H1 (cell line): ENCODE results near the gene ZNF837. TPM values are rescaled to one million over a fixed set of nuclear protein-coding genes. Genes with fewer than 3 reads are reported as not detected.

ENCODE experiments used
- CTCF ChIA-PET: fragments of 300-600 bp; sonication (Branson Sonifier 250); formaldehyde crosslinking; loops from one replicate; lab custom pipeline; 2021; ENCODE audit not compliant: partially characterized antibody; lab: Charles Lee
- POLR2A ChIA-PET: fragments of 300-600 bp; sonication (Branson Sonifier 250); formaldehyde crosslinking; loops from one replicate; lab custom pipeline; 2021; ENCODE audit warnings: inconsistent platforms; ENCODE audit not compliant: partially characterized antibody; lab: Charles Lee
- DNase-seq, 2 experiments: peaks; one replicate each; pipeline versions ENCODE4 v3.0.0 to v3.0.0-alpha.2; 2010 to 2022; ENCODE audit warnings: low spot score in 2 of 2, low read depth in 1 of 2, mixed read lengths in 1 of 2
- FAIRE-seq: peaks from 2 replicates; lab custom pipeline; 2011; peaks lifted over from hg19 to GRCh38; lab: Jason Lieb, UNC
- H2AFZ ChIP-seq: 2 replicates; pipeline ENCODE4 v1.8.1; 2012; ENCODE audit warnings: low read length, inconsistent platforms
- H2AK5ac ChIP-seq: 2 replicates; pipeline ENCODE4 v1.6.1; 2013; ENCODE audit warnings: low read depth, low read length
- H2BK120ac ChIP-seq: replicated peaks from 2 replicates; pipeline ENCODE3; 2013; ENCODE audit warnings: low read depth, low read length, inconsistent platforms
- H2BK12ac ChIP-seq: 2 replicates; pipeline ENCODE4 v1.6.1; 2013; ENCODE audit warnings: low read depth, low read length
- H2BK15ac ChIP-seq: 2 replicates; pipeline ENCODE4 v1.6.1; 2013; ENCODE audit warnings: low read length
- H2BK20ac ChIP-seq: 2 replicates; pipeline ENCODE4 v1.6.1; 2013; ENCODE audit warnings: low read length
- H2BK5ac ChIP-seq: 2 replicates; pipeline ENCODE4 v1.6.1; 2013; ENCODE audit warnings: low read depth, low read length
- H3K14ac ChIP-seq: 2 replicates; pipeline ENCODE4 v1.6.1; 2013; ENCODE audit warnings: inconsistent platforms; ENCODE audit not compliant: insufficient read length
- H3K18ac ChIP-seq: 2 replicates; pipeline ENCODE4 v1.6.1; 2013; ENCODE audit warnings: low read length; ENCODE audit errors: extremely low read depth
- H3K23ac ChIP-seq: 2 replicates; pipeline ENCODE4 v1.6.1; 2013; ENCODE audit warnings: inconsistent platforms; ENCODE audit not compliant: insufficient read length
- H3K23me2 ChIP-seq: 2 replicates; pipeline ENCODE4 v1.6.1; 2013; ENCODE audit warnings: low read depth, low read length
- H3K27ac ChIP-seq: 2 replicates; pipeline ENCODE4 v1.6.1; 2011; ENCODE audit warnings: low read depth, low read length, inconsistent platforms
- H3K27me3 ChIP-seq, 4 experiments: replicated peaks in 1 of 4; 1 replicate in 1 of 4; 2 replicates in 3 of 4; pipeline versions ENCODE4 v1.6.1 to v1.8.1; 2011 to 2013; ENCODE audit warnings: low read length in 3 of 4, mild to moderate bottlenecking in 3 of 4, inconsistent platforms in 2 of 4, mixed read lengths in 2 of 4, moderate library complexity in 1 of 4; ENCODE audit not compliant: control insufficient read depth in 3 of 4, insufficient read depth in 3 of 4; ENCODE audit errors: extremely low read depth in 1 of 4
- H3K36me3 ChIP-seq, 4 experiments: 2 replicates each; pipeline versions ENCODE4 v1.6.1 to v1.8.1; 2011 to 2013; ENCODE audit warnings: mild to moderate bottlenecking in 4 of 4, low read length in 3 of 4, moderate library complexity in 2 of 4, control low read depth in 1 of 4, inconsistent platforms in 1 of 4; ENCODE audit not compliant: insufficient read depth in 4 of 4, control insufficient read depth in 2 of 4
- H3K4ac ChIP-seq: replicated peaks from 2 replicates; pipeline ENCODE3; 2013; ENCODE audit warnings: low read length, low read depth, mixed read lengths, inconsistent platforms; ENCODE audit not compliant: insufficient read length
- H3K4me1 ChIP-seq, 4 experiments: replicated peaks in 1 of 4; 1 replicate in 1 of 4; 2 replicates in 3 of 4; pipeline versions ENCODE4 v1.6.1 to v1.8.1; 2011 to 2013; ENCODE audit warnings: low read length in 3 of 4, inconsistent platforms in 2 of 4, mixed read lengths in 1 of 4; ENCODE audit not compliant: insufficient read depth in 4 of 4, control insufficient read depth in 3 of 4
- H3K4me2 ChIP-seq, 2 experiments: 2 replicates each; pipeline versions ENCODE4 v1.6.1 to v1.8.1; 2011 to 2013; ENCODE audit warnings: low read depth in 2 of 2, low read length in 2 of 2, control low read depth in 1 of 2, inconsistent platforms in 1 of 2, mild to moderate bottlenecking in 1 of 2; ENCODE audit not compliant: insufficient read depth in 1 of 2
- H3K4me3 ChIP-seq, 4 experiments: fragments of 200-600, 300-600 bp in 1 of 4; sonication (generic), shearing (Covaris generic), sonication (Bioruptor Twin) in 1 of 4; 2 replicates each; pipeline versions ENCODE4 v1.5.1 to v1.8.1; 2011 to 2016; ENCODE audit warnings: low read length in 4 of 4, low read depth in 3 of 4, control low read depth in 2 of 4, inconsistent platforms in 2 of 4, mild to moderate bottlenecking in 2 of 4, mixed read lengths in 1 of 4, moderate library complexity in 1 of 4; ENCODE audit not compliant: insufficient read depth in 2 of 4; ENCODE audit errors: extremely low read depth in 1 of 4
- H3K56ac ChIP-seq: replicated peaks from 2 replicates; pipeline ENCODE3; 2013; ENCODE audit warnings: low read depth, mild to moderate bottlenecking, mixed read lengths, low read length, inconsistent platforms; ENCODE audit not compliant: insufficient read length
- H3K79me1 ChIP-seq: 2 replicates; pipeline ENCODE4 v1.6.1; 2013; ENCODE audit warnings: low read depth, low read length, control low read depth
- H3K79me2 ChIP-seq, 2 experiments: 2 replicates each; pipeline versions ENCODE4 v1.6.1 to v1.8.1; 2012 to 2013; ENCODE audit warnings: low read length in 2 of 2, mild to moderate bottlenecking in 2 of 2, inconsistent platforms in 1 of 2; ENCODE audit not compliant: insufficient read depth in 2 of 2, control insufficient read depth in 1 of 2
- H3K9ac ChIP-seq, 4 experiments: replicated peaks in 1 of 4; 1 replicate in 1 of 4; 2 replicates in 3 of 4; pipeline versions ENCODE4 v1.6.1 to v1.8.1; 2011 to 2013; ENCODE audit warnings: low read depth in 3 of 4, low read length in 3 of 4, control low read depth in 2 of 4, mild to moderate bottlenecking in 2 of 4, moderate library complexity in 2 of 4, inconsistent platforms in 1 of 4; ENCODE audit errors: extremely low read depth in 1 of 4
- H3K9me3 ChIP-seq, 2 experiments: 2 replicates each; pipeline versions ENCODE4 v1.6.1 to v1.8.1; 2012 to 2013; ENCODE audit warnings: mild to moderate bottlenecking in 2 of 2, moderate library complexity in 2 of 2, control low read depth in 1 of 2, inconsistent platforms in 1 of 2, low read depth in 1 of 2, low read length in 1 of 2, mixed read lengths in 1 of 2; ENCODE audit not compliant: insufficient read depth in 2 of 2
- H4K20me1 ChIP-seq, 2 experiments: replicated peaks in 1 of 2; 2 replicates each; pipeline versions ENCODE3 to v1.8.1; 2011 to 2013; ENCODE audit warnings: inconsistent platforms in 2 of 2, low read length in 2 of 2, mild to moderate bottlenecking in 1 of 2; ENCODE audit not compliant: insufficient read depth in 2 of 2, control insufficient read depth in 1 of 2
- H4K5ac ChIP-seq: 2 replicates; pipeline ENCODE4 v1.6.1; 2013; ENCODE audit warnings: low read length, low read depth, mixed read lengths, inconsistent platforms; ENCODE audit not compliant: insufficient read length
- H4K8ac ChIP-seq: 2 replicates; pipeline ENCODE4 v1.8.0; 2013; ENCODE audit warnings: mild to moderate bottlenecking, moderate library complexity, low read length, inconsistent platforms; ENCODE audit not compliant: insufficient read depth; ENCODE audit errors: extremely low read depth
- H4K91ac ChIP-seq: replicated peaks from 2 replicates; pipeline ENCODE3; 2013; ENCODE audit warnings: low read length, mixed read lengths, inconsistent platforms; ENCODE audit not compliant: insufficient read length
- CHD1 ChIP-seq: IDR thresholded peaks from 2 replicates; pipeline ENCODE4 v1.6.1; 2012; ENCODE audit warnings: low read depth, low read length, improper control_type of control experiment
- KDM4A ChIP-seq: IDR thresholded peaks from one replicate; pipeline ENCODE4 v1.7.1; 2012; ENCODE audit warnings: low read depth, mild to moderate bottlenecking, moderate library complexity, low read length, inconsistent platforms; ENCODE audit not compliant: severe bottlenecking
- MAFK ChIP-seq: IDR thresholded peaks from 2 replicates; pipeline ENCODE4 v1.6.1; 2012; ENCODE audit warnings: low read depth, mild to moderate bottlenecking, improper control_type of control experiment, low read length
- MAX ChIP-seq: IDR thresholded peaks from 2 replicates; pipeline ENCODE4 v1.6.1; 2012; ENCODE audit warnings: inconsistent platforms
- NRF1 ChIP-seq: IDR thresholded peaks from 2 replicates; pipeline ENCODE4 v1.6.1; 2011; ENCODE audit warnings: mild to moderate bottlenecking, low read depth, low read length, improper control_type of control experiment
- POLR2AphosphoS5 ChIP-seq: IDR thresholded peaks from 2 replicates; pipeline ENCODE4 v1.6.1; 2011; ENCODE audit warnings: low read depth, low read length
- RBBP5 ChIP-seq: IDR thresholded peaks from 2 replicates; pipeline ENCODE4 v1.7.1; 2012; ENCODE audit warnings: low read depth, mild to moderate bottlenecking, inconsistent platforms, low read length, moderate library complexity, borderline replicate concordance
- RNF2 ChIP-seq: fragments of 200-900, 300-1000 bp; sonication (generic); IDR thresholded peaks from 2 replicates; pipeline ENCODE4 v1.7.1; 2016; ENCODE audit warnings: borderline replicate concordance, low read depth, mild to moderate bottlenecking, antibody characterized with exemption, low read length; ENCODE audit not compliant: poor library complexity, severe bottlenecking; ENCODE audit errors: missing control alignments
- RXRA ChIP-seq: IDR thresholded peaks from 2 replicates; pipeline ENCODE4 v1.6.1; 2011; ENCODE audit warnings: low read depth, mild to moderate bottlenecking, low read length, moderate library complexity; ENCODE audit not compliant: insufficient read depth
- SUZ12 ChIP-seq: fragments of 200-600 bp; sonication (generic); IDR thresholded peaks from 2 replicates; pipeline ENCODE4 v1.6.1; 2012; ENCODE audit warnings: mild to moderate bottlenecking, inconsistent platforms, low read length, moderate library complexity, mixed read lengths
- TBP ChIP-seq: IDR thresholded peaks from 2 replicates; pipeline ENCODE4 v1.6.1; 2011; ENCODE audit warnings: low read depth, low read length, improper control_type of control experiment
- WGBS, 2 experiments: shearing (Covaris generic) in 1 of 2; methylation state at CpG; one replicate each; pipeline versions ENCODE4 v1.1.6 to v1.1.7; 2013 to 2015; ENCODE audit warnings: low lambda C conversion rate in 2 of 2, mixed read lengths in 2 of 2, inconsistent platforms in 1 of 2, low coverage in 1 of 2, missing lambda C conversion rate in 1 of 2; ENCODE audit not compliant: insufficient replicate concordance in 2 of 2, insufficient coverage in 1 of 2, insufficient read length in 1 of 2; ENCODE audit errors: extremely low coverage in 1 of 2, missing lambda C conversion rate in 1 of 2; 5-methylcytosine and 5-hydroxymethylcytosine counted together
- polyA plus RNA-seq, 7 experiments: library from polyadenylated mRNA; depleted of rRNA in 3 of 7; stranded (reverse) in 5 of 7; unstranded in 2 of 7; fragments of >200 nt in 5 of 7; fragments of 200-250 nt in 2 of 7; gene quantifications; 1 replicate in 5 of 7; 2 replicates in 1 of 7; 4 replicates in 1 of 7; pipeline versions ENCODE4 v1.2.1 to v1.2.3, GENCODE V29; 2011 to 2013; ENCODE audit warnings: missing spikeins in 2 of 7, mixed read lengths in 2 of 7
- total RNA-seq: library from RNA; stranded (reverse); fragmentation: NEBNext Ultra II Directional; extraction: Animal tissue kit (Norgen Biotek cat#: 25700); gene quantifications from 2 replicates; pipeline ENCODE4 v1.2.1, GENCODE V29; 2021

The ZNF837 gene
- total and polyA plus RNA-seq, 2 of the 8 experiments (the other 6 are each of a cell fraction or from before 2014, with no cell fraction given), result 1.9 to 3.3 TPM

- ChIA-PET CTCF (interaction anchor here (0.8 to 2.1 kb wide), 13 partner anchors 8 to 137 kb away, joined by 3 to 6 read pairs (median 4); no protein-coding TSS in a partner anchor), POLR2A (interaction anchor here (0.5 to 7.8 kb wide), 24 partner anchors 9 to 370 kb away, joined by 3 to 102 read pairs (median 5); partner anchors contain the start of genes A1BG, CHMP2A, RNF225 and RPS5)
- H2BK5ac ChIP-seq, result peak within 1 kb of the TSS; percentile 99
- H3K18ac ChIP-seq, result peak within 1 kb of the TSS; percentile 99
- H3K79me2 ChIP-seq, result no peaks in the 10 kb centered on the region
- peak within 1 kb of the TSS; percentile 27; the same call in 1 of the 2 replicates for H2BK20ac ChIP-seq
- H2AFZ ChIP-seq, result peak within 1 kb of the TSS; percentile 88; the same call in 1 of the 2 replicates
- peak within 1 kb of the TSS; percentile 65 to 96 (median 95) for H3K9ac ChIP-seq
- H3K4me3 ChIP-seq, result peak within 1 kb of the TSS; percentile 80 to 97 (median 96)
- peak within 1 kb of the TSS; percentile 76; the same call in 1 of the 2 replicates for H2BK15ac ChIP-seq
- peaks cover 0 to 2% (median 0%) of the 10 kb centered on the region in 4 experiments; a peak in 2 of 8 replicates for H3K36me3 ChIP-seq
- peak within 1 kb of the TSS; percentile 92 for H4K5ac ChIP-seq
- peaks cover 5% of the 10 kb centered on the region for H3K23me2 ChIP-seq
- H3K4ac ChIP-seq, result peak within 1 kb of the TSS; percentile 32
- FAIRE-seq (no peak), DNase-seq (peak; percentile 91 to 97)
- H3K27ac ChIP-seq, result peak within 1 kb of the TSS; percentile 82
- no peak within 1 kb of the TSS for H3K23ac ChIP-seq
- no peaks in the 10 kb centered on the region for H3K27me3 ChIP-seq
- no peaks in the 10 kb centered on the region for H4K20me1 ChIP-seq
- H3K79me1 ChIP-seq, result no peaks in the 10 kb centered on the region
- peak within 1 kb of the TSS; percentile 97 for H4K91ac ChIP-seq
- H3K56ac ChIP-seq, result peak within 1 kb of the TSS; percentile 87
- no peaks in the 10 kb centered on the region for H3K9me3 ChIP-seq
- no peak within 1 kb of the TSS; the same call in 1 of the 2 replicates for H2AK5ac ChIP-seq
- H3K4me2 ChIP-seq, result peak within 1 kb of the TSS; percentile 73 to 94
- 1% methylated on average over 62 of the region's 74 CpGs; no CpG with 5 or more reads in 1 of the 2 experiments for WGBS, 2 experiments
- H2BK12ac ChIP-seq, result peak within 1 kb of the TSS; percentile 92
- H4K8ac ChIP-seq, result peak within 1 kb of the TSS; percentile 99
- peaks cover 0 to 8% (median 4%) of the 10 kb centered on the region in 4 experiments; a peak in 4 of 7 replicates for H3K4me1 ChIP-seq
- no peak within 1 kb of the TSS for H3K14ac ChIP-seq
- H2BK120ac ChIP-seq, result peak within 1 kb of the TSS; percentile 69
- peak; percentile 84; the same call in 1 of the 2 replicates for TF ChIP-seq POLR2AphosphoS5
- no peak for TF ChIP-seq SUZ12
- peak; percentile 82 for TF ChIP-seq NRF1
- no peak for TF ChIP-seq RXRA
- TF ChIP-seq TBP, result peak; percentile 91
- peak; percentile 94; the same call in 1 of the 2 replicates for TF ChIP-seq RBBP5
- no peak for TF ChIP-seq KDM4A
- TF ChIP-seq CHD1, result no peak
- no peak for TF ChIP-seq MAFK
- TF ChIP-seq RNF2, result no peak
- TF ChIP-seq MAX, result no peak
Observed at GRCh38 chr19:58362272-58362994, 18.4 kb downstream of the ZNF837 start, which contains the start of gene ZNF497. Gene ZNF497 (minus strand): TSS chr19:58362751. CDS start chr19:58357635, 5,116 bp downstream.
